ENCODE results near the gene NGEF. TPM values are rescaled to one million over a fixed set of nuclear protein-coding genes. Genes with fewer than 3 reads are reported as not detected.

The NGEF gene
- total and polyA plus RNA-seq, 4 donors = 10.6 to 22.6 (median 10.8) TPM

GRCh38 chr2:232931636-232932035, 81.4 kb downstream of the NGEF start:
- Histone ChIP-seq H3K36me3 (ENCODE audit: control insufficient read depth in 4 of 4, insufficient read depth in 3 of 4, low read depth in 1 of 4, low read length in 3 of 4) (peaks cover 0 to 2% (median 0%) of the 10 kb centered on the region in 4 donors), H3K27me3 (ENCODE audit: control insufficient read depth in 4 of 4, insufficient read depth in 4 of 4, low read length in 3 of 4) (no peaks in the 10 kb centered on the region), H3K4me3 (ENCODE audit: low read depth in 1 of 3, low read length in 3 of 3) (no peak overlapping the region), H3K9me3 (ENCODE audit: control insufficient read depth in 4 of 4, low read length in 3 of 4) (no peaks in the 10 kb centered on the region), H3K9ac (ENCODE audit: low read depth in 1 of 2, low read length in 2 of 2) (no peak overlapping the region), H3K4me1 (ENCODE audit: control insufficient read depth in 4 of 4, insufficient read depth in 4 of 4, low read length in 3 of 4) (peaks cover 0 to 4% (median 1%) of the 10 kb centered on the region in 4 donors), H3K27ac (ENCODE audit: low read depth in 1 of 2, low read length in 2 of 2) (no peak overlapping the region)
- no peak for DNase-seq (ENCODE audit: low spot score)
- 90% methylated on average over 4 of the region's 4 CpGs for WGBS
- TF ChIP-seq RAD21 (IDR thresholded peaks at IDR 0.05) (no peak), ATF3 (IDR thresholded peaks at IDR 0.05) (no peak), ZBTB33 (IDR thresholded peaks at IDR 0.05) (no peak), HNF4A (conservative IDR thresholded peaks at IDR 0.05) (no peak), TAF1 (conservative IDR thresholded peaks at IDR 0.05) (no peak), FOXA1 (IDR thresholded peaks at IDR 0.05) (no peak), EGR1 (IDR thresholded peaks at IDR 0.05; ENCODE audit: low read depth in 2 of 2) (no peak), NR2F2 (IDR thresholded peaks at IDR 0.05) (no peak), FOXA2 (IDR thresholded peaks at IDR 0.05) (no peak), CTCF (IDR thresholded peaks at IDR 0.05; ENCODE audit: low read depth, low read length, missing input control) (no peak), HNF4G (IDR thresholded peaks at IDR 0.05) (no peak), GABPA (IDR thresholded peaks at IDR 0.05 in 1 of 2, conservative IDR thresholded peaks at IDR 0.05 in 1 of 2) (no peak), JUND (IDR thresholded peaks at IDR 0.05) (no peak)

- Histone ChIP-seq H3K27ac (ENCODE audit: low read depth in 1 of 2, low read length in 2 of 2) (no peak overlapping the region), H3K27me3 (ENCODE audit: control insufficient read depth in 4 of 4, insufficient read depth in 4 of 4, low read length in 3 of 4) (no peaks in the 10 kb centered on the region), H3K9ac (ENCODE audit: low read depth in 1 of 2, low read length in 2 of 2) (no peak overlapping the region), H3K4me1 (ENCODE audit: control insufficient read depth in 4 of 4, insufficient read depth in 4 of 4, low read length in 3 of 4) (peaks cover 0 to 4% (median 1%) of the 10 kb centered on the region in 4 donors), H3K4me3 (ENCODE audit: low read depth in 1 of 3, low read length in 3 of 3) (no peak overlapping the region), H3K9me3 (ENCODE audit: control insufficient read depth in 4 of 4, low read length in 3 of 4) (no peaks in the 10 kb centered on the region), H3K36me3 (ENCODE audit: control insufficient read depth in 4 of 4, insufficient read depth in 3 of 4, low read depth in 1 of 4, low read length in 3 of 4) (peaks cover 0 to 10% (median 1%) of the 10 kb centered on the region in 4 donors)
- whole genome bisulfite sequencing = 90% methylated on average over 8 of the region's 8 CpGs
- TF ChIP-seq TAF1 (conservative IDR thresholded peaks at IDR 0.05) (no peak), ATF3 (IDR thresholded peaks at IDR 0.05) (no peak), REST (IDR thresholded peaks at IDR 0.05) (no peak), CTCF (IDR thresholded peaks at IDR 0.05; ENCODE audit: low read depth, low read length, missing input control) (no peak), FOXA1 (IDR thresholded peaks at IDR 0.05) (no peak), JUND (IDR thresholded peaks at IDR 0.05) (no peak), YY1 (IDR thresholded peaks at IDR 0.05) (no peak), RXRA (IDR thresholded peaks at IDR 0.05) (no peak), ZBTB33 (IDR thresholded peaks at IDR 0.05) (no peak), HNF4A (conservative IDR thresholded peaks at IDR 0.05) (no peak)
- DNase-seq (ENCODE audit: low spot score) = no peak
These were observed 83.0 kb downstream of the NGEF start for GRCh38 chr2:232930059-232930400.
